Testis (tissue), 2 donors: ENCODE data around the gene BCL2L15.

Experiments used
- POLR2A ChIP-seq: fragments of 450-650 bp; IDR thresholded peaks from one replicate; pipeline ENCODE4 v1.6.1; 2017; ENCODE audit warnings: antibody characterized with exemption, mild to moderate bottlenecking, moderate library complexity
- TF ChIP-seq, protein P1 (sequence below), 3 experiments: fragments of 450-650 bp in 2 of 3; fragments of 200-600 bp in 1 of 3; sonication (generic) in 1 of 3; IDR thresholded peaks; one replicate each; pipeline ENCODE4 v1.5.1; 2016 to 2019; ENCODE audit warnings: antibody characterized with exemption in 3 of 3, mild to moderate bottlenecking in 2 of 3, moderate library complexity in 1 of 3

DNA sequence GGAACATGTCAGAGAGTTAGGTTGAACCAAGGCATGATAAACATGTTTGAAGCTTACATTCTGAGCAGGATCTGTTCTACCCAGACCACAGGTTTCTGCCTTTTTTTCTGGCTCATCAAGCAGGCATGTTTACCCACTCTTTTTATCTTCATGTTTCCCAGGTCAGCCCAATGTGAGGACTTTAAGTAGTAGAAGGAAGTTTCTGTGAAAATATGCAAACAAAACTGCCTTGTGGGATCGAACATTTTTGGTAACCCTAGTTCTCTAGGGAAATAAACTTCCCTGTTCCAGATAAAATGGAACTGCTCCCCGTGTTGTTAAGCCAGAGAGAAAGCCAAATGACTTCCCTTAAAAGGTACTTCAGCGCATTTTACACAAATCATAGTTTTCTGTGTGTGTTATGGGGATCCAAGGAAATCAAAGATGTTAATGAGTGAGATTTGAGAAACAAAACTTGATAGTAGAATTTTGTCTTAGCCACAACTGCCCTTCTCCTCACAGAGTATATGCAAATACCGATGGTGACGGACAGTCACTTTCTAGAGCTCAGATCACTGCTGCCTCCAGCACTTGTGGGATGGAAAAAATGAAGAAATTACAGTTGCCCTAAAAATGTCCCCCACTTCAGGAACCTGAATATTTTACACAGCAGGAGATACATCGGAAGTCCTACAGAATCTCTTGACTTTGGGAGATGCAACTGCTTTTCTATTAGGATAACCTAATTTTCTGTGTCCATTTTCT lies 41.0 kb upstream of the BCL2L15 start:
- TF ChIP-seq, protein P1, sequence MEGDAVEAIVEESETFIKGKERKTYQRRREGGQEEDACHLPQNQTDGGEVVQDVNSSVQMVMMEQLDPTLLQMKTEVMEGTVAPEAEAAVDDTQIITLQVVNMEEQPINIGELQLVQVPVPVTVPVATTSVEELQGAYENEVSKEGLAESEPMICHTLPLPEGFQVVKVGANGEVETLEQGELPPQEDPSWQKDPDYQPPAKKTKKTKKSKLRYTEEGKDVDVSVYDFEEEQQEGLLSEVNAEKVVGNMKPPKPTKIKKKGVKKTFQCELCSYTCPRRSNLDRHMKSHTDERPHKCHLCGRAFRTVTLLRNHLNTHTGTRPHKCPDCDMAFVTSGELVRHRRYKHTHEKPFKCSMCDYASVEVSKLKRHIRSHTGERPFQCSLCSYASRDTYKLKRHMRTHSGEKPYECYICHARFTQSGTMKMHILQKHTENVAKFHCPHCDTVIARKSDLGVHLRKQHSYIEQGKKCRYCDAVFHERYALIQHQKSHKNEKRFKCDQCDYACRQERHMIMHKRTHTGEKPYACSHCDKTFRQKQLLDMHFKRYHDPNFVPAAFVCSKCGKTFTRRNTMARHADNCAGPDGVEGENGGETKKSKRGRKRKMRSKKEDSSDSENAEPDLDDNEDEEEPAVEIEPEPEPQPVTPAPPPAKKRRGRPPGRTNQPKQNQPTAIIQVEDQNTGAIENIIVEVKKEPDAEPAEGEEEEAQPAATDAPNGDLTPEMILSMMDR (IDR thresholded peaks at IDR 0.05) = no peak
- TF ChIP-seq POLR2A = no peak
